Endothelial cell (in vitro differentiated cells): Measurements from ENCODE around the gene FNBP1. TPM values are rescaled to one million over a fixed set of nuclear protein-coding genes. Genes with fewer than 3 reads are reported as not detected.

ENCODE experiments used
- DNase-seq: peaks from one replicate; pipeline ENCODE4 v3.0.0; 2021; ENCODE audit warnings: low spot score
- H3K27ac Mint-ChIP-seq: one replicate; pipeline ENCODE4 v1.8.0; 2021; ENCODE audit warnings: mixed read lengths, inconsistent platforms; ENCODE audit not compliant: unreplicated experiment
- H3K27me3 Mint-ChIP-seq: one replicate; pipeline ENCODE4 v1.8.0; 2021; ENCODE audit warnings: mild to moderate bottlenecking, moderate library complexity, mixed read lengths, inconsistent platforms; ENCODE audit not compliant: unreplicated experiment
- H3K36me3 Mint-ChIP-seq: one replicate; pipeline ENCODE4 v1.8.0; 2021; ENCODE audit warnings: mild to moderate bottlenecking, low read depth, mixed read lengths, inconsistent platforms; ENCODE audit not compliant: unreplicated experiment
- H3K4me1 Mint-ChIP-seq: one replicate; pipeline ENCODE4 v1.8.0; 2021; ENCODE audit warnings: mild to moderate bottlenecking, mixed read lengths, inconsistent platforms; ENCODE audit not compliant: unreplicated experiment
- H3K4me3 Mint-ChIP-seq: one replicate; pipeline ENCODE4 v1.8.0; 2021; ENCODE audit warnings: mild to moderate bottlenecking, mixed read lengths, inconsistent platforms; ENCODE audit not compliant: unreplicated experiment
- H3K9me3 Mint-ChIP-seq: one replicate; pipeline ENCODE4 v1.8.0; 2021; ENCODE audit warnings: mixed read lengths, inconsistent platforms; ENCODE audit not compliant: unreplicated experiment
- CTCF ChIP-seq: fragments of 200-600 bp; sonication (generic); IDR thresholded peaks from one replicate; pipeline ENCODE4 v1.5.0; 2021; ENCODE audit warnings: antibody characterized with exemption; ENCODE audit not compliant: unreplicated experiment
- total RNA-seq: library from RNA; stranded (reverse); fragmentation: NEBNext Ultra II Directional; extraction: Animal tissue kit (Norgen Biotek cat#: 25700); gene quantifications from one replicate; pipeline ENCODE4 v1.2.1, GENCODE V29; 2021; ENCODE audit not compliant: unreplicated experiment

The FNBP1 gene
- total RNA-seq, 1 donor from 2014 or later, result 119 TPM

DNA sequence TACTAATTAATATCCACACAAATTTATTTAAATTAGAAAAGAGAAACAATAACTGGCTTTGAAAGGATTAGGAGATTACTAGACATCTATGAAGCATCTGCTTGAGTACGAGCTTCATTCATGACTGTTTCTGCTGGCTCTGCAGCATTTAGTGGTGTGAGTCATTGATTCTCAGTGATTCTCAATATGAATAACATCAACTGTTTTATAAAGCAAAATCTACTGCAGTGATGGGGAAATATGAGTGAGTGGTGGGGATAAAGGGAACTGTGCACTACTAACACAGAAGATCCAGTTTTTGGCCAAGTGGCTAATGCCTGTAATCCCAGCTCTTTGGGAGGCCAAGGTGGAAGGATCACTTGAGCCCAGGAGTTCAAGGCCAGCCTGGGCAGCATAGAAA is 8.4 kb downstream of the FNBP1 start:
- H3K4me1 Mint-ChIP-seq, result peaks cover 5% of the 10 kb centered on the region

DNA sequence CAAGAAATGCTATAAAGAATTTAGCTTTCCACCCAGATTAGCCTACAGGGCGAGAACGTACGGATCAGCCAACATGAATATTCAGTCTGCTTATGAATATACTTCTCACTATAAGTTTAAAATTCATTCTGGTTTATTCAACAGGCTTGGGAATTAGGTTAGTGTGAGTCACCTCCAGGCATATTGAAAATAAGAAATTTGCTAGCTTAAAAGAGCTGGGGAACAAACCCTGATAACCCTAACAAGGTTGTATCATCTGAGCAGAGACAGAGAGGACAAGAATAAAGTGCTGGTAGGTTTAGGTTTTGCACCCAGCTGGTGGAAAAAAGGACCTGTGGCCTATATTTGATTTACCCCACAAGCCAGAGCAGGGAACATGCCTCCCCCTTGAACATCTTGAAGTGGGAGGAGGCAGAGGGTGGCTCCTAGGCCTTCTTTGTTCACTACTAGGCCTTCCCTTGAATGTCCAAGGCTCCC is 12.3 kb downstream of the FNBP1 start:
- no peaks in the 10 kb centered on the region for H3K36me3 Mint-ChIP-seq
- no peaks in the 10 kb centered on the region for H3K9me3 Mint-ChIP-seq
- no peak overlapping the region for H3K27ac Mint-ChIP-seq
- peaks cover 1% of the 10 kb centered on the region for H3K27me3 Mint-ChIP-seq
- no peak for TF ChIP-seq CTCF
- no peak overlapping the region for H3K4me3 Mint-ChIP-seq
- peaks cover 10% of the 10 kb centered on the region for H3K4me1 Mint-ChIP-seq
- no peak for DNase-seq

More for the DNA sequence above, 8.4 kb downstream of the FNBP1 start:
- TF ChIP-seq CTCF, result no peak
- H3K27ac Mint-ChIP-seq, result no peak overlapping the region
- DNase-seq, result no peak
- no peak overlapping the region for H3K4me3 Mint-ChIP-seq
- H3K36me3 Mint-ChIP-seq, result no peaks in the 10 kb centered on the region
- H3K27me3 Mint-ChIP-seq, result peaks cover 1% of the 10 kb centered on the region
- H3K9me3 Mint-ChIP-seq, result no peaks in the 10 kb centered on the region

- Mint-ChIP-seq H3K27ac (no peak overlapping the region), H3K9me3 (no peaks in the 10 kb centered on the region), H3K4me3 (no peak overlapping the region), H3K27me3 (peaks cover 1% of the 10 kb centered on the region), H3K36me3 (no peaks in the 10 kb centered on the region), H3K4me1 (peaks cover 10% of the 10 kb centered on the region)
- TF ChIP-seq CTCF, result no peak
- DNase-seq, result no peak
Observed at GRCh38 chr9:130029223-130029973, 13.6 kb downstream of the FNBP1 start.

DNA sequence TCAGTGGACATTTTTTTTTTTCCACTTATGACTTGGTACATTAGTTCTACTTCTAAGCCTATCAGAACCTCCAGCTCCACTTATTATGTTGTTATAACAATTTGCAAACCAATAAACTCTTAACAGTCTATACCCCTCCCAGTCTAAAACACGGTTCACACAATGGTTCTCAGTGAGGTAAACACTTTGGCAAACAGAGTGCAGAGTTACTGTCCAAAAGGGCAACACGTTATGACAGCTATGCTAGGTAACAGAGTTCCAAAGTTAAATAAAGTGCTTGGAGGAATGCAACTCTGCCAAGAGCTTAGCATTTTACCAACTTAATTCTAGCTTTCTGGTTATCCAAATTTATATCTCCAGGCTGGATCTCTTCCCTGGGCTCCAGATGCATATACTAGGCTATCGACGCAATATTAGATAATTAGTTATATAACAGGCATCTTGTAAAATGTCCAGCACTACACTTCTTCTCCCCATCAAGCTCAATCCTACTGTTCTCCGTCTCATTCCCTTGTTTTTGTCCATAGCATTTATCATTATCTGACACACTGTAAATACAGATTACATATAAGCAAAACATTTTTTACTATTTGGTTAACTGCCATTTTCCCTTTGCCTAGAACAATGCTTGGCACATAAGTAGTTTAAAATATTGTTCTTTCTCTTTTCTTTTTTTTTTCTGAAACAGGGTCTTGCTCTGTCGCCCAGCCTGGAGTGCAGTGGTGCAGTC is 14.3 kb downstream of the FNBP1 start:
- no peak overlapping the region for H3K27ac Mint-ChIP-seq
- DNase-seq, result no peak
- no peak for TF ChIP-seq CTCF
- H3K27me3 Mint-ChIP-seq, result peaks cover 3% of the 10 kb centered on the region
- no peak overlapping the region for H3K4me3 Mint-ChIP-seq
- H3K36me3 Mint-ChIP-seq, result no peaks in the 10 kb centered on the region
- no peaks in the 10 kb centered on the region for H3K9me3 Mint-ChIP-seq
- H3K4me1 Mint-ChIP-seq, result peaks cover 10% of the 10 kb centered on the region
